ENCODE data around the gene TJP2.
"Not testable (repeated sequence)": the region's sequence is repeated elsewhere in the genome, so short reads cannot be mapped to it uniquely, and the experiment has no call there.

The TJP2 gene

DNA sequence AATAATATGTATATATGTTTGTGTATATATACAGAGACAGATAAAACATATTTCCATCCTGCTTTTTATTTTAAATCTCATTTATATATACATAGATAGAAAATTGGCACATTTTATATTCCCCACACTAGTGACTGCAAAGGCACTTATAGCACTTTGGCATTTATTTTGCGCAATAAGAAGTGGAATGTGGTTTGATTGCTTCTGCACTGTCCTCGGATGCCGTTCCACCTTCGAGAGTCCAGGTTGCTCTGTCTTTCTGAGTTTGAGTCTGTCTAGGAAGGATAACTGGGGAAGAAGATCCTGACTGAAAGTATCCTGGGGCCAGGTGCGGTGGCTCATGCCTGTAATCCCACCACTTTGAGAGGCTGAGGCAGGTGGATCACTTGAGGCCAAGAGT, 84.5 kb downstream of the TJP2 start:
- no peak overlapping the region for H3K4me3 ChIP-seq (ENCODE audit: low read length)
- DNase-seq (ENCODE audit: low read depth, low spot score): no peak

DNA sequence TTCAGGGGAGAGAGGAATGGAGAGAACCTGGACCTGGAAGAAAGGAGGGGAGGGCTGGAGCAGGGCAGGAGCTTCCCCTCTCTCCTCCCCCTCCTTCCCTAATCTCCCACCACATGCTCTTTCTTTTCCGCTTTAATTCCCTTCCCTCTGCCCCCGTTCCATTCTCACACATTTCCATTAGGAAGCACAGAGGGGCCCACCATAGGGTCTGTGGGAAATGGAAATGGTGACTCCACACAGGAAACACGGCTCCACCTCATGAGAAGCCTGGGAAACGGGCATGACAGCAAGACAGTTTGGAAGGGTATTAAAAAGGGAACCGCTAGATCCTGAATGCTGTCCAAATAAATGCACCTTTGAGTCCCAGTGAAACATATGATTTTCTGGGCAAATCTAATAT, 86.1 kb downstream of the TJP2 start:
- H3K4me3 ChIP-seq (ENCODE audit: low read length): no peak overlapping the region
- no peak for DNase-seq (ENCODE audit: low read depth, low spot score)

DNA sequence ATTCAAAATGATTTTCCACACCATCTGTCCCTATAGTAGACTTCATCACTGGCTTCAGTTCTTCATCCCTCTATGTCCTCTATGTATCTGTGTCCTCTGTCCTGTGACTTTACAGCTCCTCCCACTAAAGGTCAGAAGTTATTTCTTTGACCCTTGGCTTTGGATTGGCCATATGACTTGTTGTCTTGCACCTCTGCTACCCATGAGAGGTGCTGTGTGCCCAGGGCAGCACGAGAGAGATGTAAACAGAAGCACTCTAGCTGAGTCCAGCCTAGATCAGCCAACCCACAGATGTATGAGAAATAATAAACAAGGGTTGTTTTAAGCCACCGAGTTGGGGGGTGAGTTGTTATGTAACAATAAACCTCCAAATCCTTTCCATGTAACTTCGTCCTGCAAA, 87.6 kb downstream of the TJP2 start:
- no peak overlapping the region for H3K4me3 ChIP-seq (ENCODE audit: low read length)
- DNase-seq (ENCODE audit: low read depth, low spot score): no peak

DNA sequence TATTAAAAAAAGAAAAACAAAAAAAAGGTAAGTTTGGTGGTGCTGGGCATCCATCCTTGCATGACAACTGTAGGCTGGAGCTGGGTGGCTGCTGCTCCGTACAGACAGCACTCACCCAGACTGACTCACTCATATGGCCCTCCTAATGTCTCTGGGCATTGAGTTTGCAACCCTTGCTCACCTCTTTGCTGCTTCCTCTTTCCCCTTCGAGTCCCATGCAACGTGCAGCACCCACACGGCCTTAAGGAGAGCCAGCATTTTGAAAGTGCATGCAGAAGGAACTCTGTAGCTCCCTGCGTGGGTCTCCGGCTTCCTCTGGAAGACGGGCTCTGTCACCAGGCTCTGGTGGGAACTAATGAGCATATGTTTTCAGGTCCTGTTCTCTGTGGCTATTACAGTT, 90.4 kb downstream of the TJP2 start:
- DNase-seq (ENCODE audit: low read depth, low spot score): no peak
- H3K4me3 ChIP-seq (ENCODE audit: low read length): no peak overlapping the region

DNA sequence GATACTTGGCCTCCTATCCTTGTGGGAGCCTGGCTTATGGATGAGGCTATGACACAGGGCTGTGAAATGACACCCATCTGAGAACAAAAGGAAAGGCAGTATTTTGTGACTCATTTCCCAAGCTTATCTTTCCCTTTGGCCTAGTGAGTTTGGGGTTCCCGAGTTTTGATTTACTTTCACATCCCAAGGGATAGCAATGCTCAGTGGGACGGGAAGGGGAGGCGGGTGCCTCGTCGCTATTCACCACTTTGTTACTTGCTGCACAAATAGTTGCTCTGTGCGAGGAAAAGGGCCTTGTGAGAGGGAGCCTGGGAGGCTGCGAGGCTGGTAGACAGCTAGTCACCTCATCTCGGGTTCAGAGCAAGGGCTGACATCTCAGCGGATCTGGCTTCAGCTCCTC, 91.8 kb downstream of the TJP2 start:
- no peak for DNase-seq (ENCODE audit: low read depth, low spot score)
- no peak overlapping the region for H3K4me3 ChIP-seq (ENCODE audit: low read length)

DNA sequence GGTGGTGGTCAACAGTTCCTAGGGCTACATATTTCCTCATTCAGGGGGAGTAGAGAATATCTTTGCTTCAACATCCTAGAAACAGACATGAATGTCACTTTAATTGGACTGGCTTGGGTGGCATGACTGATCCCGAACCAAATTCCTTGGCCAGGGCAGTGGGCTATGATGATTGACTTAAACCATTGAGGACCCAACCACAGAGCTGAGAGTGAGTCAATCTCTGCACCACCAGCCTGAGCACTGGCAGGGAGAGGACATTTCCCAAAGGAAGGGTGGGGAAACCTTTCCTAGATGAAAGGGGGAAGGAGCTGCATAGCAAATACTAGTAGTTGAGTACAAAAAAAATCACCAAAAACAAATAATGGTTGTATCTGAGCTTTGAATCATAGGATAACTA, 98.1 kb downstream of the TJP2 start:
- DNase-seq (ENCODE audit: low read depth, low spot score): no peak
- no peak overlapping the region for H3K4me3 ChIP-seq (ENCODE audit: low read length)

DNA sequence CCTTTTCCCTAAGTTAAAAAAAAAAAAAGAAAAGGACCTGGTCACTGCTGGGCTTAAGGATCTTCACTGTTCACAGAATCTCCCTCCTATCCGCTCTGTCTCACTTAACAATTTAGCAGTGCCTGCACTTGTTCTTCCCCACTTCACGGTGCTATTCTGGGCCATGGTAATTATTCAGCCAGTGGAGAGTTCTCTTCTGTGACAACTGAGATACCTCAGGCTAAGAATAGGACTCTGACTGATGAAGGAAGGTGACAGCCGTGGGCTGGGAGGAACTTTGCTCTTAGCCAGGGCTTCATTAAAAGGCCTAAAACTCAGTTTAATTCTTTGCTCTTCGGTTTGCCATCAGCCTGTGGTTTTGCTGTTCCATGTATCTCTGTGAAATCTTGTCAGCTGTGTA, 99.1 kb downstream of the TJP2 start:
- DNase-seq (ENCODE audit: low read depth, low spot score): no peak
- H3K4me3 ChIP-seq (ENCODE audit: low read length): no peak overlapping the region

DNA sequence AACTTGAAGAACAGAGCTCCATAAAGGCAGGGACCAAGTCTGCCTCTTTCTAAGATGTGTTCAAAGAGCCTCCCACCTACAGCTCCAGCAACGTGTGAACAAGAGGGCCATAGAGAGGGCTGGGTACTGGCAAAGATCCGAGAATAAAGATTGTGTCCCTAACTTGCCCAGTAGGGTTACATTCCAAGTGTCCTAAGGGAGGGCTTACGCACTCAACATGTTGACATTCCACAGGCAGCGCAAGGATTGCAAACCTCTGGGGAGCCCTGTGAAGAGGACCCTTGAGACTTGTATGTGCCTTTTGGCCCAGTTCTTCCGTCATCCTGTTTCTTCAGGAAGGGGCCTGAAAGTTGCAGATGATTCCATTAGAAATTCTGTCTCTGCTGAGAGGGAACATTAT, 102.7 kb downstream of the TJP2 start:
- H3K4me3 ChIP-seq (ENCODE audit: low read length): no peak overlapping the region
- DNase-seq (ENCODE audit: low read depth, low spot score): no peak

DNA sequence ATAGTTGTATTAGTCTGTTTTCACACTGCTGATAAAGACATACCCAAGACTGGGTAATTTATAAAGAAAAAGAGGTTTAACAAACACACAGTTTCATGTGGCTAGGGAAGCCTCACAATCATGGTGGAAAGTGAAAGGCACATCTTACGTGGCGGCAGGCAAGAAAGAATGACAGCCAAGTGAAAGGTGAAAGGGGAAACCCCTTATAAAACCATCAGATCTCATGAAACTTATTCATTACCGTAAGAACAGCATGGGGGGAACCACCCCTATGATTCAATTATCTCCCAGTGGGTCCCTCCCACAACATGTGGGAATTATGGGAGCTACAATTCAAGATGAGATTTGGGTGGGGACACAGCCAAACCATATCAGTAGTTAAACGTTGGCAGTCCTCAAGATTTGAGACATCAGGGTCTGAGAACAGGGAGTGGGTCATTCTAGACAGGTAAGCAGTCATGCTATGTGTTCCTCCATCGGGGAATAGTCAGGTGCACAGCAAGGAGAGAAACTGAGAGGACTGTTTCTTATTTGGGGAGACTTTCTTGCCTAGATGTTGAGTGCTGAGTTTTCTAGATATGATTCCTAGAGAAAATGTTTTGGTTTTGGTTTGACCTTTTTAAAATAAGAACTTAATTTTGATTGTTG, 105.1 kb downstream of the TJP2 start:
- DNase-seq (ENCODE audit: low read depth, low spot score): no peak

DNA sequence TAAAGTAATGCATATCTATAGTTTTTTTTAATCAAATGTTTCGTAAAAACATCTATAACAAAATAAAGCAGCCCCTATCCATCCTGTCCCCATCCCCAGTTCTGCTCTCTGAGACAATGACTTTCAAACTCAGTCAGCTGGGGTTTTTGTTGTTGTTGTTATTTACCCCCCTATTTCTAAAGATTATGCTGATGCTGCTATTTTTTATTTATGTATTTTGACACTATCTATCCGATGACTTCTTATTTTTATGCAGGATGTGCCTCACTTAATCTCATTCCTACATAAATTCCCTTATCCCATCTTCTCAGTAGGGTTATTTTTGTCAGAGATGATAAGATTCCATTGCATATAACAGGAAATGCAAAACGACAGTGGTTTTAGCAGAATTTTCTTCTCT, 105.7 kb downstream of the TJP2 start:
- DNase-seq (ENCODE audit: low read depth, low spot score): no peak
- no peak overlapping the region for H3K4me3 ChIP-seq (ENCODE audit: low read length)

More for the DNA sequence above, 105.1 kb downstream of the TJP2 start:
- no peak overlapping the region for H3K4me3 ChIP-seq (ENCODE audit: low read length)

DNA sequence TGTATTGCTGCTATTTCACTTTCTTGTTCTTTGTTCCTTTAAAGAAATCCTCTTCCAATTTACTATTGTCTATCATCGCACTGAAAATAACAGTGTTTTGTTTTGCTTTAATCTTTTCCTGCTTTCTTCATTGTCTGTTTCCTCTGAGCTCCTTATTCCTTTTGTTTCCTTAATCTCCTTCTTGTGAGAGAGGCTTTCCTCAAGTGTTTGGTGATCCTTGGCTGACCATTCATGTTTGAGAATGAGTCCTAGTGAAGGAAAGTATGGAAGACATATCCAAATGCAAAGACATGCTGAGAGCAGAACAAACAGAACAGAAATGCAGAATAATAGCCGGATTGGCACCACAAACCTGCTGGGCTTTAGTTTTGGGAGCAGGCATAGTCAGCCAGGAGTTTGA, 108.9 kb downstream of the TJP2 start:
- DNase-seq (ENCODE audit: low read depth, low spot score): no peak
- H3K4me3 ChIP-seq (ENCODE audit: low read length): no peak overlapping the region

DNA sequence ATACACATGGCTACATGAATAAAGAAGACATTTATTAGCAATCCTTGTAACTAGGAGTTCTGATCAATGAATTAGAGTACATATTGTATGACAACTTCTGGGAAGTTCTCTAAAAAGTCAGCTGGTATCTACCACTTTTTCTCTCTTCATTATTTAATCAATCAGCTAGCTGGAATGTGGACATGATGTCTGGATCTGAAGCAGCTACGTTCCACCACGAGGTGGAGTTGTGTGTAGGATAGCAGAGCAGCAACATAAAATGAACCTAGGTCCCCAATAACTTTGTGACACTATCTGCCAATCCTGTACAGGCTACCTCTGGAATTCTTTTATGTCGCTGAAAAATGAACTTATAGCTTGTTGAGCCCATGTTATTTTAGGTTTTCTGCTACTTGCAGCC, 118.0 kb downstream of the TJP2 start:
- DNase-seq (ENCODE audit: low read depth, low spot score): peak; percentile 12
- H3K4me3 ChIP-seq (ENCODE audit: low read length): no peak overlapping the region

DNA sequence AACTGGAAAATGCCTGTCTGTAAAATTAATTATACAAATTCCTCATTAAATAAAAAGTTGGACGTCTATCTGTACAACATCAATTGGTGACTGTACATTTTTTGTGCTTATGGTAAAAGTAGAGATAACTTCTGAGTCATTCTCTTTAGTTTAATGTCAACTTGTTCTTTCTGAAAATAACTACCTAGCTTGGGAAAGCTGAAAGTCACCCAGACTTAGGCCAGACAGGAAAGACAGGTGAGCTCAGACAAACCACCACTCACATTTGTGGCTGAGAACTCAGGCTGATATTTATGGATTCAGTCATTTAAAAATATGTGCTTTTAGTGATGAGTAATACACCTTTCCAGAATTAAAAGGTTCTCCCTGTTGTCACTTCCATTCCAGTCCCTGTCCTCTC, 119.1 kb downstream of the TJP2 start:
- H3K4me3 ChIP-seq (ENCODE audit: low read length): no peak overlapping the region
- no peak for DNase-seq (ENCODE audit: low read depth, low spot score)

DNA sequence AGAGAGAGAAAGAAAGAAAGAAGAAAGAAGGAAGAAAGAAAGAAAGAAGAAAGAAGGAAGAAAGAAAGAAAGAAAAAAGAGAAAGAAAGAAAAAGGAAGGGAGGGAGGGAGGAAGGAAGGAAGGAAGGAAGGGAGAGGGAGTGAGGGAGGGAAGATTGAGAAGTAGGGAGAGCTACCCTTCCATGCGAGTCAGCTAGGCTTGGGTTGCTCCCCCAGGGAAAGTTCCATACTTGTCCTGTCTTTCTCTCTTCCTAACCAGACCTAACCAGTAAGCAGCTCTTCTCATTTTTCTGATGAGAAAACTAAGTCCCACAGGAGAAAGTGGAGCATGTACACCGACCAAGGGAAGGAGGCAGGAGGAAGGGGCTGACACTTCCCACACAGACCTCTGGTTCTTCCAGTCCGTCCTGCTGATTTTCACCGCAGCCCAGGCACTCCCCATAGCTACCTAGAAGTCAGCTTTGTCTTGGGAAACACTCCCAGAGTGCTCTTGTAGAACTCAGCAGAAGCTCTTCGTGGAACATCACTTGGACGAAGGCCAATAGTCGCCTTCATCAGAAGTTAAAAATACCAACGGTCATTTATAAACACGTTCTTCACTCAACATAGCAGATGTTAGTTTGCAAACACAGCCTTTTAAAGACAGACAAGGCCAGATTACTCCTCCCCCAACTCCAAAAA, 121.9 kb downstream of the TJP2 start:
- no peak overlapping the region for H3K4me3 ChIP-seq (ENCODE audit: low read length)
- DNase-seq (ENCODE audit: low read depth, low spot score): no peak

DNA sequence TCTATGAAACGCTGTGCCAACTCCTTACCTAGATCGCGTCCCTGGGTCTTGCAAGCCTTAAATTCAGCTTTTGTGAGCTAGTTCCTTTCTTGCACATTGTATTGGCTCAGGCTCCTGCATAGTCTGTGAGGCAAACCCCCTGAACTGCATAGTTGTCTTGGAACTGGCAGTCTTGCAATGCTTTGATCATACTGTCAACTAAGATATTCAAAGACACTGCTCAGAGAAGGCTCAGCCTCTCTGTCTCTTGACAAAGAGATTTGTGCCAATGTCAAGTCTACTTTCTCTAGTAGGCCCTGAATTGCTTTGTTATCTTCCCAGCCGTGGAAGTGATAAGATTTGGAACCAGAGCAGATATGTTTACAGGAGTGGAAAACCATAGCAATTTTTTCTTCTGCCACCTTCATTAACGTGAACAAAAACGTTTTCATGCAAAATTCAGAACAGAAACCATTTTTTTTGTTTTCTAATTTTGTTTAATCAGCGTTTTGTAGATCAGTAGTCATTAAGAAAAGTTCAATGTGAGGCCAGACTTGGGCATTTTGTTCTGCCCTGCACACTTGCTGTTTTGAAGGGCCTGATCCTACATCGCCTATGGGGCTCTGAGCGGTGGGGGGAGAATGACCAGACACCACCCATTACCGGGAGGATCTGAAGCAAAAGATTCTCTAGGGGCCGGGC, 123.4 kb downstream of the TJP2 start:
- no peak for DNase-seq (ENCODE audit: low read depth, low spot score)

DNA sequence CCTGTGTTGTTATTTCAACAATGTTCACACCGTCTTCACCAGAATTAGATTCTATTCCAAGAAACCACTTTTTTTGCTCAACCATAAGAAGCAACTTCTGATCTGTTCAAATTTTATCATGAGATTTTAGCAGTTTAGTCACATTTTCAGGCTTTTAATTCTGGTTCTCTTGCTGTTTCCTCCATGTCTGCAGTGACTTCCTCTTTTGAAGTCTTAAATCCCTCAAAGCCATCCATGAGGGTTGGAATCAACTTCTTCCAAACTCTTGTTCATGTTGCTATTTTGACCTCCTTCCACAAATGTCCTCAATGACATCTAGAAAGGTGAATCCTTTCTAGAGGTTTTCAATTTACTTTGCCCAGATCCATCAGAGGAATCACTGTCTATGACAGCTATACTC, 125.2 kb downstream of the TJP2 start:
- no peak for DNase-seq (ENCODE audit: low read depth, low spot score)

More for the DNA sequence above, 123.4 kb downstream of the TJP2 start:
- H3K4me3 ChIP-seq (ENCODE audit: low read length): no peak overlapping the region

DNA sequence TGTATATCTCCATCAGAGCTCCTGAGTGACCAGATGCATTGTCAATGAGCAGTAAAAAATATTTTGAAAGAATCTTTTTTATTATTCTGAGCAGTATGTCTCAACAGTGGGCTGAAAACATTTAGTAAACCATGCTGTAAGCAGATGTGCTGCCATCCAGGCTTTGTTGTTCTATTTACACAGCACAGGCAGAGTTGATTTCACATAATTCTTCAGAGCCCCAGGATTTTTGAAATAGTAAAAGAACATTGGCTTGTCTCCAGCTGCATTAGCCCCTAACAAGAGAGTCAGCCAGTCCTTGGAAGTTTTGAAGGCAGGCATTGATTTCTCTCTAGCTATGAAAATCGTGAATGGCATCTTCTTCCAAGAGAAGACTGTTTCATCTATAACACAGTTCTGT, 125.7 kb downstream of the TJP2 start:
- no peak overlapping the region for H3K4me3 ChIP-seq (ENCODE audit: low read length)
- no peak for DNase-seq (ENCODE audit: low read depth, low spot score)

More for the DNA sequence above, 125.2 kb downstream of the TJP2 start:
- H3K4me3 ChIP-seq (ENCODE audit: low read length): no peak overlapping the region

DNA sequence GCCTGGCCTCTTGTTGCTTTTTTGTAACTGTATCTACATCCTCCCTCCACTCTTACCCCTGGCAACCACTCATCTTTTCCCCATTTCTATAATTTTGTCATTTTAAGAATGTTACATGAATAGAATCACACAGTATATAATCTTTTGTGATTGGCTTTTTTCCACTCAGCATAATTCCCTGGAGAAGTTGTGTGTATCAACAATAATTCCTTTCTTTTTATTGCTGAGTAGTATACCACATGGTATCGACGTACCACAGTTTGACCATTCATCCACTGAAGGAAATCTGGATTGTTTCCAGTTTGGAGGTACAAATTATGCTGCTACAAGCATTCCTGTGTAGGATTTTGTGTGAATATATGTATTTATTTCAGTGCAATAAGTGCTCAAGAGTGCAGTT, 129.3 kb downstream of the TJP2 start:
- H3K4me3 ChIP-seq (ENCODE audit: low read length): no peak overlapping the region

DNA sequence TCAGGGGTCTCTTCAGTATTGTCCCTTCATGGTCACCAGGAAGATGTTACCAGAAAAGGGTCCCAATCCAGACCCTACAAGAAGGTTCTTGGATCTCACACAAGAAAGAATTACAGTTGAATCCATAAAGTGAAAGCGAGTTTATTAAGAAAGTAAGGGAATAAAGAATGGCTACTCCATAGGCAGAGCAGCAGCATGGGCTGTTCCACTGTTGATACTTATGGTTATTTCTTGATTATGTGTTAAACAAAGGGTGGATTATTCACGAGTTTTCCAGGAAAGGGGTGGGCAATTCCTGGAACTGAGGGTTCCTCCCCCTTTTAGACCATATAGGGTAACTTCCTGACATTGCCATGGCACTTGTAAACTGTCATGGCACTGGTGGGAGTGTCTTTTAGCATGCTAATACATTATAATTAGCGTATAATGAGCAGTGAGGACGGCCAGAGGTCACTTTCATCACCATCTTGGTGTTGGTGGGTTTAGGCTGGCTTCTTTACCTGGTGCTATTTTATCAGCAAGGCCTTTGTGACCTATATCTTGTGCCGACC, 132.9 kb downstream of the TJP2 start:
- not testable (repeated sequence) for DNase-seq (ENCODE audit: low read depth, low spot score); H3K4me3 ChIP-seq (ENCODE audit: low read length)

More for the DNA sequence above, 129.3 kb downstream of the TJP2 start:
- no peak for DNase-seq (ENCODE audit: low read depth, low spot score)

DNA sequence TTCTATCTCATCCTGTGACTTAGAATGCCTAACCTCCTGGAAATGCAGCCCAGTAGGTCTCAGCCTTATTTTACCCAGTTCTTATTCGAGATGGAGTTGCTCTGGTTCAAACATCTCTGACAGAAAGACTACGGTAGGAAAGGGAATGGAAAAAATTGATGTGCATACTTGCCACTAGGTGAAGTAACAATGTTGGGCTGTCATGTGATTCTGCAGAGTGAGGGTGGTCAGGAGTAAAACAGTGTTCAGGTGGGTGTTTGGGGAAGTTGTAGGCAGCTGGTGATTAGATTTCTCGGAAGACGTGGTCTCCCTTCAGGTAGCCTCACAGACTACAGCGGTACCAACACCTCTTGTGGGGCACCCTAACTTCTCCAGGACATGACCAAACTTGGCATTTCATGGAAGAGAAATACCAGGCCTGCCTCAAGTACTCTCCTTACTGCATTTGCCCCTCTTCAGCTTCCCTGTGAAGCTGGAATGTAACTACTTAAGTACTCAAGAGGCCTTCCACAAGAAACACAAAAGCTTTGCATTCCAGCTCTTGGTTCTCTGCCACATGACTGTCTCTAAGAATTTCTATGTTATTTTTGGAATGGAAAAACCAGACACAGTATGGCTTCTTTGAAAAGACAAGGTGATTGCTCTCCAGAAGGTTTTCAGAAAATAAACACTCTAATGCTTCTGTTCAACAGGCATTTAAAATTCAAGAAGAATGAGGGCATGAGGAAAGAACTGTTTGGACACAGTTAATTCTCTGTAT, 133.5 kb downstream of the TJP2 start:
- no peak for DNase-seq (ENCODE audit: low read depth, low spot score)
- no peak overlapping the region for H3K4me3 ChIP-seq (ENCODE audit: low read length)

Measured in Jurkat, Clone E6-1 (cell line).